Thymus (tissue), 14 donors: ENCODE results near the gene HM13. TPM values are rescaled to one million over a fixed set of nuclear protein-coding genes. Genes with fewer than 3 reads are reported as not detected.
"Not testable (repeated sequence)": the region's sequence is repeated elsewhere in the genome, so short reads cannot be mapped to it uniquely, and the experiment has no call there.

Experiments
- DNase-seq, 9 donors: peaks; one replicate each; pipeline ENCODE4 v3.0.0-alpha.2; 2013; ENCODE audit warnings: low spot score in 9 of 9, low read depth in 6 of 9, missing footprints in 1 of 9
- H3K27ac ChIP-seq, 2 donors: one replicate each; pipeline ENCODE4 v1.5.1; 2013; ENCODE audit warnings: control low read depth in 1 of 2, low read depth in 1 of 2, low read length in 1 of 2, mild to moderate bottlenecking in 1 of 2, moderate library complexity in 1 of 2
- H3K27me3 ChIP-seq, 2 donors: one replicate each; pipeline ENCODE4 v1.5.1; 2013; ENCODE audit warnings: low read length in 1 of 2; ENCODE audit not compliant: control insufficient read depth in 2 of 2, insufficient read depth in 1 of 2
- H3K36me3 ChIP-seq, 2 donors: one replicate each; pipeline ENCODE4 v1.5.1; 2013; ENCODE audit warnings: low read length in 1 of 2, mild to moderate bottlenecking in 1 of 2, moderate library complexity in 1 of 2; ENCODE audit not compliant: control insufficient read depth in 2 of 2, insufficient read depth in 2 of 2
- H3K4me1 ChIP-seq, 2 donors: one replicate each; pipeline ENCODE4 v1.5.1; 2013; ENCODE audit warnings: low read length in 2 of 2; ENCODE audit not compliant: control insufficient read depth in 2 of 2, insufficient read depth in 2 of 2
- H3K4me3 ChIP-seq, 2 donors: one replicate each; pipeline ENCODE4 v1.5.1; 2013; ENCODE audit warnings: low read length in 2 of 2, control low read depth in 1 of 2, mild to moderate bottlenecking in 1 of 2
- H3K9me3 ChIP-seq, 2 donors: one replicate each; pipeline ENCODE4 v1.5.1; 2013; ENCODE audit warnings: low read length in 1 of 2, mild to moderate bottlenecking in 1 of 2; ENCODE audit not compliant: control insufficient read depth in 2 of 2, insufficient read depth in 1 of 2
- WGBS: extraction: QIAGEN DNeasy Blood & Tissue Kit; methylation state at CpG from one replicate; pipeline ENCODE4 v1.1.7; 2013; 5-methylcytosine and 5-hydroxymethylcytosine counted together
- long read RNA-seq, 10 donors: transcript quantifications; one replicate each; lab custom pipeline, GENCODE V29; 2026
- polyA plus RNA-seq: library from polyadenylated mRNA; stranded (reverse); fragments of 200-250 nt; gene quantifications from one replicate; pipeline ENCODE4 v1.2.3, GENCODE V29; 2013
- total RNA-seq: library from RNA; stranded (reverse); fragments of 120-200 nt; gene quantifications from one replicate; pipeline ENCODE4 v1.2.4, GENCODE V29; 2013
- donor health status: healthy.

Gene HM13
- total RNA-seq = 23.9 TPM
- 87.5 TPM for polyA plus RNA-seq
- long read RNA-seq, donor 1, partial matches to known transcripts = 5 of 7 reads
- long read RNA-seq, donor 1, other reads (novel, unspliced or antisense) = 0 of 7 reads
- long read RNA-seq, donor 2, transcript HM13-202 (12 exons, 1,606 nt) = major isoform, 35 of 120 reads
- long read RNA-seq, donor 2, partial matches to known transcripts = 74 of 120 reads
- long read RNA-seq, donor 2, other reads (novel, unspliced or antisense) = 5 of 120 reads
- long read RNA-seq, donor 3, transcript HM13-224 (3 exons, 3,932 nt) = minor isoform, 5 of 56 reads
- long read RNA-seq, donor 3, transcript HM13-202 (12 exons, 1,606 nt) = major isoform, 29 of 56 reads
- long read RNA-seq, donor 3, partial matches to known transcripts = 19 of 56 reads
- long read RNA-seq, donor 3, other reads (novel, unspliced or antisense) = 0 of 56 reads
- long read RNA-seq, donor 4, transcript HM13-224 (3 exons, 3,932 nt) = minor isoform, 5 of 34 reads
- long read RNA-seq, donor 4, transcript HM13-202 (12 exons, 1,606 nt) = major isoform, 9 of 34 reads
- long read RNA-seq, donor 4, partial matches to known transcripts = 18 of 34 reads
- long read RNA-seq, donor 4, other reads (novel, unspliced or antisense) = 0 of 34 reads
- long read RNA-seq, donor 5, transcript HM13-202 (12 exons, 1,606 nt) = major isoform, 20 of 70 reads
- long read RNA-seq, donor 5, partial matches to known transcripts = 41 of 70 reads
- long read RNA-seq, donor 5, other reads (novel, unspliced or antisense) = 0 of 70 reads
- long read RNA-seq, donor 6, transcript HM13-202 (12 exons, 1,606 nt) = major isoform, 18 of 40 reads
- long read RNA-seq, donor 6, transcript HM13-224 (3 exons, 3,932 nt) = minor isoform, 5 of 40 reads
- long read RNA-seq, donor 6, partial matches to known transcripts = 13 of 40 reads
- long read RNA-seq, donor 6, other reads (novel, unspliced or antisense) = 0 of 40 reads
- long read RNA-seq, donor 7, transcript HM13-224 (3 exons, 3,932 nt) = minor isoform, 7 of 45 reads
- long read RNA-seq, donor 7, transcript HM13-202 (12 exons, 1,606 nt) = major isoform, 16 of 45 reads
- long read RNA-seq, donor 7, partial matches to known transcripts = 20 of 45 reads
- long read RNA-seq, donor 7, other reads (novel, unspliced or antisense) = 0 of 45 reads
- long read RNA-seq, donor 8, transcript HM13-224 (3 exons, 3,932 nt) = minor isoform, 5 of 21 reads
- long read RNA-seq, donor 8, transcript HM13-202 (12 exons, 1,606 nt) = major isoform, 14 of 21 reads
- long read RNA-seq, donor 8, partial matches to known transcripts = 0 of 21 reads
- long read RNA-seq, donor 8, other reads (novel, unspliced or antisense) = 0 of 21 reads
- long read RNA-seq, donor 9, transcript HM13-202 (12 exons, 1,606 nt) = major isoform, 11 of 29 reads
- long read RNA-seq, donor 9, transcript HM13-224 (3 exons, 3,932 nt) = minor isoform, 6 of 29 reads
- long read RNA-seq, donor 9, partial matches to known transcripts = 11 of 29 reads
- long read RNA-seq, donor 9, other reads (novel, unspliced or antisense) = 0 of 29 reads
- long read RNA-seq, donor 10, transcript HM13-202 (12 exons, 1,606 nt) = major isoform, 8 of 37 reads
- long read RNA-seq, donor 10, transcript HM13-224 (3 exons, 3,932 nt) = minor isoform, 5 of 37 reads
- long read RNA-seq, donor 10, partial matches to known transcripts = 22 of 37 reads
- long read RNA-seq, donor 10, other reads (novel, unspliced or antisense) = 0 of 37 reads

- peak within 1 kb of the TSS; percentile 61 to 76 for H3K27ac ChIP-seq
- H3K4me1 ChIP-seq = peaks cover 15 to 24% of the 10 kb centered on the region in 2 donors
- H3K9me3 ChIP-seq = no peaks in the 10 kb centered on the region
- H3K27me3 ChIP-seq = no peaks in the 10 kb centered on the region
- peak within 1 kb of the TSS; percentile 96 to 97 for H3K4me3 ChIP-seq
- peak; percentile 84 to 96 (median 88) for DNase-seq
- H3K36me3 ChIP-seq = peaks cover 0 to 4% of the 10 kb centered on the region in 2 donors
- whole genome bisulfite sequencing = under 1% methylated on average over 86 of the region's 86 CpGs
Observed at GRCh38 chr20:31514154-31515071, at the start of gene HM13. Gene HM13, plus strand, starts transcription at chr20:31514442. Its CDS starts 110 bp downstream, at chr20:31514552.

GRCh38 chr20:31470946-31471345, 43.3 kb upstream of the HM13 start:
- H3K36me3 ChIP-seq, DNase-seq, H3K9me3 ChIP-seq, H3K4me1 ChIP-seq, H3K4me3 ChIP-seq, H3K27ac ChIP-seq: not testable (repeated sequence)
- 98% methylated on average over 21 of the region's 33 CpGs for WGBS
- H3K27me3 ChIP-seq = peaks cover 14 to 20% of the 10 kb centered on the region in 2 donors

- no peaks in the 10 kb centered on the region for H3K9me3 ChIP-seq
- H3K27ac ChIP-seq = no peak overlapping the region
- no peak for DNase-seq
- peaks cover 14 to 34% of the 10 kb centered on the region in 2 donors for H3K27me3 ChIP-seq
- 80% methylated on average over 7 of the region's 8 CpGs for WGBS
- no peaks in the 10 kb centered on the region for H3K36me3 ChIP-seq
- no peak overlapping the region for H3K4me3 ChIP-seq
- H3K4me1 ChIP-seq = no peaks in the 10 kb centered on the region
Observed at GRCh38 chr20:31472395-31473330, 41.6 kb upstream of the HM13 start.

- Histone ChIP-seq H3K4me3 (no peak overlapping the region), H3K9me3 (no peaks in the 10 kb centered on the region), H3K27ac (no peak overlapping the region), H3K27me3 (peaks cover 14 to 36% of the 10 kb centered on the region in 2 donors), H3K4me1 (no peaks in the 10 kb centered on the region), H3K36me3 (no peaks in the 10 kb centered on the region)
- no peak for DNase-seq
- 85% methylated on average over 5 of the region's 5 CpGs for WGBS
Observed at GRCh38 chr20:31473331-31474096, 40.7 kb upstream of the HM13 start.

GRCh38 chr20:31474097-31474436, 40.2 kb upstream of the HM13 start:
- 74% methylated on average over 2 of the region's 2 CpGs for WGBS

GRCh38 chr20:31474758-31475427, 39.3 kb upstream of the HM13 start, which contains the start of the genes DEFB124 and REM1:
Gene DEFB124, minus strand, starts transcription at chr20:31475127. Its CDS starts 2,114 bp downstream, at chr20:31473013.
Gene REM1, plus strand, starts transcription at chr20:31475288. Its CDS starts 1,158 bp downstream, at chr20:31476446.
- H3K4me1 ChIP-seq = no peaks in the 10 kb centered on the region
- WGBS = 8% methylated on average over 33 of the region's 33 CpGs
- H3K27ac ChIP-seq = no peak within 1 kb of the TSS
- DNase-seq = no peak
- H3K27me3 ChIP-seq = peaks cover 14 to 36% of the 10 kb centered on the region in 2 donors
- no peaks in the 10 kb centered on the region for H3K36me3 ChIP-seq
- H3K4me3 ChIP-seq = no peak within 1 kb of the TSS
- H3K9me3 ChIP-seq = no peaks in the 10 kb centered on the region

More at GRCh38 chr20:31474097-31474436, 40.2 kb upstream of the HM13 start:
- H3K27me3 ChIP-seq = peaks cover 14 to 36% of the 10 kb centered on the region in 2 donors
- no peak overlapping the region for H3K4me3 ChIP-seq
- no peak overlapping the region for H3K27ac ChIP-seq
- DNase-seq = no peak
- H3K9me3 ChIP-seq = no peaks in the 10 kb centered on the region
- no peaks in the 10 kb centered on the region for H3K4me1 ChIP-seq
- H3K36me3 ChIP-seq = no peaks in the 10 kb centered on the region
